HEK293 (cell line): ENCODE data around the gene MCM5.

Experiments
- CTCF ChIA-PET: fragments of 350-600 bp; formaldehyde crosslinking; extraction: SDS; loops from one replicate; lab custom pipeline; 2021; ENCODE audit warnings: antibody characterized with exemption; lab: Yijun Ruan, JAX
- POLR2A ChIA-PET: fragments of 300-600 bp; formaldehyde crosslinking; extraction: SDS; loops from one replicate; lab custom pipeline; 2020; ENCODE audit warnings: antibody characterized with exemption, inconsistent platforms; lab: Yijun Ruan, JAX
- H3K27ac ChIP-seq: fragments of 200-500 bp; sonication (Bioruptor generic); 2 replicates; pipeline ENCODE4 v1.5.1; 2014; ENCODE audit warnings: low read depth, low read length, control low read depth, inconsistent platforms; ENCODE audit errors: extremely low read depth
- H3K36me3 ChIP-seq, 2 experiments: fragments of 200-500 bp in 1 of 2; sonication (Bioruptor generic) in 1 of 2; 1 replicate in 1 of 2; 2 replicates in 1 of 2; pipeline ENCODE4 v1.5.1; 2014 to 2017; ENCODE audit warnings: inconsistent platforms in 2 of 2, low read length in 2 of 2; ENCODE audit not compliant: control insufficient read depth in 2 of 2, insufficient read depth in 1 of 2
- H3K4me1 ChIP-seq: fragments of 200-500 bp; sonication (Bioruptor generic); 2 replicates; pipeline ENCODE4 v1.5.1; 2014; ENCODE audit warnings: mild to moderate bottlenecking, low read length, inconsistent platforms; ENCODE audit not compliant: control insufficient read depth, insufficient read depth
- H3K4me3 ChIP-seq: 2 replicates; pipeline ENCODE4 v1.5.1; 2011; ENCODE audit warnings: low read depth, mild to moderate bottlenecking, control low read depth, low read length, moderate library complexity
- H3K9me3 ChIP-seq: fragments of 200-500 bp; sonication (Bioruptor generic); 2 replicates; pipeline ENCODE4 v1.5.1; 2014; ENCODE audit warnings: low read depth, low read length, inconsistent platforms; ENCODE audit not compliant: control insufficient read depth, insufficient read depth
- GLI4 ChIP-seq: fragments of 450-650 bp; formaldehyde crosslinking; IDR thresholded peaks from 2 replicates; pipeline ENCODE4 v1.5.1; 2016; ENCODE audit warnings: missing biosample characterization, missing genetic modification characterization
- OSR2 ChIP-seq: fragments of 450-650 bp; formaldehyde crosslinking; IDR thresholded peaks from 2 replicates; pipeline ENCODE4 v1.5.1; 2016; ENCODE audit warnings: missing biosample characterization, missing genetic modification characterization
- OVOL3 ChIP-seq: fragments of 450-650 bp; formaldehyde crosslinking; IDR thresholded peaks from 2 replicates; pipeline ENCODE4 v1.5.1; 2016; ENCODE audit warnings: missing biosample characterization, missing genetic modification characterization
- PRDM1 ChIP-seq: fragments of 450-650 bp; formaldehyde crosslinking; IDR thresholded peaks from 2 replicates; pipeline ENCODE4; 2016; ENCODE audit warnings: missing biosample characterization, missing genetic modification characterization
- SCRT1 ChIP-seq: fragments of 450-650 bp; formaldehyde crosslinking; IDR thresholded peaks from 2 replicates; pipeline ENCODE4 v1.5.1; 2016; ENCODE audit warnings: missing biosample characterization, missing genetic modification characterization, borderline replicate concordance
- SP3 ChIP-seq: fragments of 450-650 bp; formaldehyde crosslinking; IDR thresholded peaks from 2 replicates; pipeline ENCODE4 v1.5.1; 2016; ENCODE audit warnings: missing biosample characterization, missing genetic modification characterization
- ZBTB17 ChIP-seq: fragments of 450-650 bp; formaldehyde crosslinking; IDR thresholded peaks from 2 replicates; pipeline ENCODE4 v1.5.1; 2016; ENCODE audit warnings: missing biosample characterization, missing genetic modification characterization
- ZBTB7A ChIP-seq: fragments of 450-650 bp; formaldehyde crosslinking; IDR thresholded peaks from 2 replicates; pipeline ENCODE4 v1.5.1; 2016; ENCODE audit warnings: low read depth, missing biosample characterization, missing genetic modification characterization
- ZIC2 ChIP-seq: fragments of 450-650 bp; formaldehyde crosslinking; IDR thresholded peaks from 2 replicates; pipeline ENCODE4 v1.5.1; 2016; ENCODE audit warnings: missing biosample characterization, missing genetic modification characterization
- ZNF121 ChIP-seq: fragments of 450-650 bp; formaldehyde crosslinking; IDR thresholded peaks from 2 replicates; pipeline ENCODE4 v1.5.1; 2016; ENCODE audit warnings: missing biosample characterization, missing genetic modification characterization
- ZNF146 ChIP-seq: fragments of 450-650 bp; formaldehyde crosslinking; IDR thresholded peaks from 2 replicates; pipeline ENCODE4 v1.5.1; 2016; ENCODE audit warnings: missing biosample characterization, missing genetic modification characterization
- ZNF2 ChIP-seq: fragments of 450-650 bp; formaldehyde crosslinking; IDR thresholded peaks from 2 replicates; pipeline ENCODE4 v1.5.1; 2016; ENCODE audit warnings: missing biosample characterization, missing genetic modification characterization
- ZNF341 ChIP-seq: fragments of 450-650 bp; formaldehyde crosslinking; IDR thresholded peaks from 2 replicates; pipeline ENCODE4; 2016; ENCODE audit warnings: low read depth, missing biosample characterization, missing genetic modification characterization
- ZNF366 ChIP-seq: fragments of 450-650 bp; formaldehyde crosslinking; conservative IDR thresholded peaks from 2 replicates; pipeline ENCODE4 v1.5.1; 2016; ENCODE audit warnings: missing biosample characterization, missing genetic modification characterization
- ZNF391 ChIP-seq: fragments of 450-650 bp; formaldehyde crosslinking; IDR thresholded peaks from 2 replicates; pipeline ENCODE4 v1.5.1; 2016; ENCODE audit warnings: low read depth, missing biosample characterization, missing genetic modification characterization, borderline replicate concordance
- ZNF514 ChIP-seq: fragments of 450-650 bp; formaldehyde crosslinking; IDR thresholded peaks from 2 replicates; pipeline ENCODE4 v1.5.1; 2016; ENCODE audit warnings: missing biosample characterization, missing genetic modification characterization
- ZNF555 ChIP-seq: fragments of 450-650 bp; formaldehyde crosslinking; conservative IDR thresholded peaks from 2 replicates; pipeline ENCODE4 v1.5.1; 2017; ENCODE audit warnings: missing biosample characterization, mild to moderate bottlenecking, missing genetic modification characterization, inconsistent platforms
- ZNF677 ChIP-seq: fragments of 450-650 bp; IDR thresholded peaks from 2 replicates; pipeline ENCODE4 v1.5.0; 2018; ENCODE audit warnings: missing biosample characterization, mild to moderate bottlenecking, missing genetic modification characterization, moderate library complexity
- ZNF747 ChIP-seq: fragments of 450-650 bp; formaldehyde crosslinking; IDR thresholded peaks from 2 replicates; pipeline ENCODE4 v1.5.1; 2016; ENCODE audit warnings: missing biosample characterization, missing genetic modification characterization
- ZNF768 ChIP-seq: fragments of 450-650 bp; formaldehyde crosslinking; IDR thresholded peaks from 2 replicates; pipeline ENCODE4 v1.5.1; 2018; ENCODE audit warnings: missing biosample characterization, mild to moderate bottlenecking, missing genetic modification characterization
- TF ChIP-seq, protein P1 (sequence below): fragments of 450-650 bp; formaldehyde crosslinking; IDR thresholded peaks from 2 replicates; pipeline ENCODE4 v1.5.1; 2016; ENCODE audit warnings: missing biosample characterization, missing genetic modification characterization
- TF ChIP-seq, protein P2 (sequence below): fragments of 450-650 bp; formaldehyde crosslinking; IDR thresholded peaks from 2 replicates; pipeline ENCODE4 v1.5.1; 2016; ENCODE audit warnings: missing biosample characterization, missing genetic modification characterization
- TF ChIP-seq, protein P3 (sequence below): fragments of 450-650 bp; formaldehyde crosslinking; IDR thresholded peaks from 2 replicates; pipeline ENCODE4 v1.5.1; 2017; ENCODE audit warnings: missing biosample characterization, missing genetic modification characterization
- TF ChIP-seq, protein P4 (sequence below): fragments of 450-650 bp; formaldehyde crosslinking; IDR thresholded peaks from 2 replicates; pipeline ENCODE4 v1.5.1; 2017; ENCODE audit warnings: missing biosample characterization, missing genetic modification characterization

MCM5 gene

DNA sequence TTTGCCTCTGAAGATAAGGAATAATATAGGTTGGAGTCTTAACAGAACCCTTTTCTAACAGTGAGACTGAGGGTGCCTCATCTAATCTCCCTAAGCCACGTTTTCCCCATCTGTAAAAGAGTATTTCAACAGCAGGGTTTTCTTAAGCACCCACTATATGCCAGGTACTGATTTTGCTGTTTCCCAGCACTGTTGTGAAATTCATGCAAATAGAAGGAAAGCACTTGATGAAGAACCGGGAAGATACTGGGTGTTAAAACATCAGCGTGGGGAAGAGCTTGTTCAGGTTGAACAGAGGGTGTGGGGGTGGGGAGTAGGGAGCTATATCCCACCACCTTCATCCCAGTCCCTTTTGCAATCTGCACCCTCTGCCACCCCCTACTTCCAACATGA is 16.3 kb upstream of the MCM5 start:
- peaks cover 7% of the 10 kb centered on the region for H3K4me1 ChIP-seq
- H3K4me3 ChIP-seq: no peak overlapping the region
- ChIA-PET CTCF (interaction anchor here (0.6 kb wide), 1 partner anchor 12 kb away, joined by 5 read pairs; no protein-coding TSS in a partner anchor), POLR2A (no interaction called here)
- H3K36me3 ChIP-seq: peaks cover 0 to 45% of the 10 kb centered on the region in 2 experiments; a peak in 2 of 3 replicates
- no peaks in the 10 kb centered on the region for H3K9me3 ChIP-seq
- H3K27ac ChIP-seq: no peak overlapping the region
- TF ChIP-seq ZNF146 (tag by site-specific recombination) (no peak), ZBTB7A (tag by site-specific recombination) (no peak), ZNF366 (tag by site-specific recombination) (no peak), ZNF341 (tag by site-specific recombination) (no peak), ZNF391 (no peak), ZNF121 (tag by site-specific recombination) (no peak), ZNF555 (tag by site-specific recombination) (no peak), ZBTB17 (tag by site-specific recombination) (no peak), PRDM1 (tag by site-specific recombination) (no peak), ZNF2 (tag by site-specific recombination) (no peak), ZNF747 (tag by site-specific recombination) (no peak)

DNA sequence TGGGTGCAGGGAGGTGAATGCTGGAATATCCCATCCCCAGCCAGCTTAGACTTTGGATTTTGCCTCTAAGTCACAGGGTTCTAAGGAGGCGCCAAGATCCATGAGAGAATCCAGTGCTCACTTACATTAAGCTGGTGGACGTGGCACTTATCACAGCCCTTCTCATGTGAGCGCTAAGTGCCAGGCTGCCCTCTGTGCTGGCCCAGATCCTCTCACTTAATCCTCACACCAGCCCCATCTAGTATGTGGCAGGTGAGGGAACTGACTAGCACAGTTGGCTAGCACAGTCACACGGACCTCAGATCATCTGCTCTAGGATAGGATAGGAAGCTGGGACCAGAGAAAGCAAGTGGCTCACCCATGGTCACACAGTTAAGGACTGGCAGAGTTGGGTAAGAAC is 15.4 kb upstream of the MCM5 start:
- ChIA-PET POLR2A (no interaction called here), CTCF (interaction anchor here (0.6 to 1.2 kb wide), 2 partner anchors 34 to 1594 kb away, joined by 3 to 4 read pairs; no protein-coding TSS in a partner anchor)
- no peak overlapping the region for H3K27ac ChIP-seq
- H3K36me3 ChIP-seq: peaks cover 0 to 51% of the 10 kb centered on the region in 2 experiments; a peak in 2 of 3 replicates
- peaks cover 7% of the 10 kb centered on the region for H3K4me1 ChIP-seq
- TF ChIP-seq, protein P1, sequence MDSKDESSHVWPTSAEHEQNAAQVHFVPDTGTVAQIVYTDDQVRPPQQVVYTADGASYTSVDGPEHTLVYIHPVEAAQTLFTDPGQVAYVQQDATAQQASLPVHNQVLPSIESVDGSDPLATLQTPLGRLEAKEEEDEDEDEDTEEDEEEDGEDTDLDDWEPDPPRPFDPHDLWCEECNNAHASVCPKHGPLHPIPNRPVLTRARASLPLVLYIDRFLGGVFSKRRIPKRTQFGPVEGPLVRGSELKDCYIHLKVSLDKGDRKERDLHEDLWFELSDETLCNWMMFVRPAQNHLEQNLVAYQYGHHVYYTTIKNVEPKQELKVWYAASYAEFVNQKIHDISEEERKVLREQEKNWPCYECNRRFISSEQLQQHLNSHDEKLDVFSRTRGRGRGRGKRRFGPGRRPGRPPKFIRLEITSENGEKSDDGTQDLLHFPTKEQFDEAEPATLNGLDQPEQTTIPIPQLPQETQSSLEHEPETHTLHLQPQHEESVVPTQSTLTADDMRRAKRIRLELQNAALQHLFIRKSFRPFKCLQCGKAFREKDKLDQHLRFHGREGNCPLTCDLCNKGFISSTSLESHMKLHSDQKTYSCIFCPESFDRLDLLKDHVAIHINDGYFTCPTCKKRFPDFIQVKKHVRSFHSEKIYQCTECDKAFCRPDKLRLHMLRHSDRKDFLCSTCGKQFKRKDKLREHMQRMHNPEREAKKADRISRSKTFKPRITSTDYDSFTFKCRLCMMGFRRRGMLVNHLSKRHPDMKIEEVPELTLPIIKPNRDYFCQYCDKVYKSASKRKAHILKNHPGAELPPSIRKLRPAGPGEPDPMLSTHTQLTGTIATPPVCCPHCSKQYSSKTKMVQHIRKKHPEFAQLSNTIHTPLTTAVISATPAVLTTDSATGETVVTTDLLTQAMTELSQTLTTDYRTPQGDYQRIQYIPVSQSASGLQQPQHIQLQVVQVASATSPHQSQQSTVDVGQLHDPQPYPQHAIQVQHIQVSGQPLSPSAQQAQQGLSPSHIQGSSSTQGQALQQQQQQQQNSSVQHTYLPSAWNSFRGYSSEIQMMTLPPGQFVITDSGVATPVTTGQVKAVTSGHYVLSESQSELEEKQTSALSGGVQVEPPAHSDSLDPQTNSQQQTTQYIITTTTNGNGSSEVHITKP (tag by site-specific recombination): no peak
- TF ChIP-seq GLI4 (tag by site-specific recombination) (no peak), ZIC2 (no peak)
- H3K9me3 ChIP-seq: no peaks in the 10 kb centered on the region
- H3K4me3 ChIP-seq: no peak overlapping the region

DNA sequence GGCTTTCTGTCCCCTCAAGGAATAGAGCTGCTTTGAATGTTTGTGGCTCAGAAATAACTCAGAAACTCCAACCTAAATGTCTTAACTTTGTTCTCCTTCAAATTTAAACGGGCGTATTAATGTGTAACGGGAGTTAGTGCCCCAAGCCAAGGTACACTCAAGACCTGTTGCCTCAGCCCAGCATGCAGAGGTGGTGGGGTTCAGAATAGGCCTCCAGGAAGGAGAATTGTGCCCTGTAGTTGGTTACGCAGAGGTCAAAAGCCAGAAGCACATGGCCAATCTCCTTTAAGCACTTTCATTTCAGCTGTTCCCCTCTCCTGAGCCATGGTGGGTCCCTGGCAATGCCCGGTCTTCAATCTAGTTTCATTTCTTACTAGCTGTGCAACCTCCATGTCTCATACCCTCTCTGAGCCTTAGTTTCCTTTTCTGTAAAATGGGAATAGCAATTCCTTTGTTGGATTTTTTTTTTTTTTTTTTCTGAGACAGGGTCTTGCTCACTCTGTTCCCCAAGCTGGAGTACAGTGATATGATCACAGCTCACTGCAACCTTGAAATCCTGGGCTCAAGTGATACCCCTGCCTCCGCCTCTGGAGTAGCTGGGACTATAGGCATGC is 14.9 kb upstream of the MCM5 start:
- Histone ChIP-seq H3K9me3 (no peaks in the 10 kb centered on the region), H3K36me3 (peaks cover 0 to 56% of the 10 kb centered on the region in 2 experiments; a peak in 2 of 3 replicates), H3K4me3 (no peak overlapping the region), H3K4me1 (peaks cover 7% of the 10 kb centered on the region), H3K27ac (no peak overlapping the region)
- ChIA-PET CTCF (interaction anchor here (0.6 to 1.2 kb wide), 2 partner anchors 34 to 1593 kb away, joined by 3 to 4 read pairs; no protein-coding TSS in a partner anchor), POLR2A (interaction anchor here (0.7 kb wide), 1 partner anchor 20 kb away, joined by 5 read pairs; no protein-coding TSS in a partner anchor)
- no peak for TF ChIP-seq SCRT1 (tag by site-specific recombination)
- no peak for TF ChIP-seq ZNF768
- no peak for TF ChIP-seq OSR2 (tag by site-specific recombination)
- TF ChIP-seq, protein P2, sequence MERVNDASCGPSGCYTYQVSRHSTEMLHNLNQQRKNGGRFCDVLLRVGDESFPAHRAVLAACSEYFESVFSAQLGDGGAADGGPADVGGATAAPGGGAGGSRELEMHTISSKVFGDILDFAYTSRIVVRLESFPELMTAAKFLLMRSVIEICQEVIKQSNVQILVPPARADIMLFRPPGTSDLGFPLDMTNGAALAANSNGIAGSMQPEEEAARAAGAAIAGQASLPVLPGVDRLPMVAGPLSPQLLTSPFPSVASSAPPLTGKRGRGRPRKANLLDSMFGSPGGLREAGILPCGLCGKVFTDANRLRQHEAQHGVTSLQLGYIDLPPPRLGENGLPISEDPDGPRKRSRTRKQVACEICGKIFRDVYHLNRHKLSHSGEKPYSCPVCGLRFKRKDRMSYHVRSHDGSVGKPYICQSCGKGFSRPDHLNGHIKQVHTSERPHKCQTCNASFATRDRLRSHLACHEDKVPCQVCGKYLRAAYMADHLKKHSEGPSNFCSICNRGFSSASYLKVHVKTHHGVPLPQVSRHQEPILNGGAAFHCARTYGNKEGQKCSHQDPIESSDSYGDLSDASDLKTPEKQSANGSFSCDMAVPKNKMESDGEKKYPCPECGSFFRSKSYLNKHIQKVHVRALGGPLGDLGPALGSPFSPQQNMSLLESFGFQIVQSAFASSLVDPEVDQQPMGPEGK (tag by site-specific recombination): no peak
- TF ChIP-seq, protein P3, sequence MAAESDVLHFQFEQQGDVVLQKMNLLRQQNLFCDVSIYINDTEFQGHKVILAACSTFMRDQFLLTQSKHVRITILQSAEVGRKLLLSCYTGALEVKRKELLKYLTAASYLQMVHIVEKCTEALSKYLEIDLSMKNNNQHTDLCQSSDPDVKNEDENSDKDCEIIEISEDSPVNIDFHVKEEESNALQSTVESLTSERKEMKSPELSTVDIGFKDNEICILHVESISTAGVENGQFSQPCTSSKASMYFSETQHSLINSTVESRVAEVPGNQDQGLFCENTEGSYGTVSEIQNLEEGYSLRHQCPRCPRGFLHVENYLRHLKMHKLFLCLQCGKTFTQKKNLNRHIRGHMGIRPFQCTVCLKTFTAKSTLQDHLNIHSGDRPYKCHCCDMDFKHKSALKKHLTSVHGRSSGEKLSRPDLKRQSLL (tag by site-specific recombination): no peak
- TF ChIP-seq OVOL3: no peak
- no peak for TF ChIP-seq ZNF677 (tag by site-specific recombination)
- TF ChIP-seq SP3 (tag by site-specific recombination): no peak
- TF ChIP-seq, protein P4, sequence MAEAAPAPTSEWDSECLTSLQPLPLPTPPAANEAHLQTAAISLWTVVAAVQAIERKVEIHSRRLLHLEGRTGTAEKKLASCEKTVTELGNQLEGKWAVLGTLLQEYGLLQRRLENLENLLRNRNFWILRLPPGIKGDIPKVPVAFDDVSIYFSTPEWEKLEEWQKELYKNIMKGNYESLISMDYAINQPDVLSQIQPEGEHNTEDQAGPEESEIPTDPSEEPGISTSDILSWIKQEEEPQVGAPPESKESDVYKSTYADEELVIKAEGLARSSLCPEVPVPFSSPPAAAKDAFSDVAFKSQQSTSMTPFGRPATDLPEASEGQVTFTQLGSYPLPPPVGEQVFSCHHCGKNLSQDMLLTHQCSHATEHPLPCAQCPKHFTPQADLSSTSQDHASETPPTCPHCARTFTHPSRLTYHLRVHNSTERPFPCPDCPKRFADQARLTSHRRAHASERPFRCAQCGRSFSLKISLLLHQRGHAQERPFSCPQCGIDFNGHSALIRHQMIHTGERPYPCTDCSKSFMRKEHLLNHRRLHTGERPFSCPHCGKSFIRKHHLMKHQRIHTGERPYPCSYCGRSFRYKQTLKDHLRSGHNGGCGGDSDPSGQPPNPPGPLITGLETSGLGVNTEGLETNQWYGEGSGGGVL (tag by site-specific recombination): no peak
- TF ChIP-seq ZNF514 (tag by site-specific recombination): no peak
